ENCODE results near the gene BRINP1. TPM values are rescaled to one million over a fixed set of nuclear protein-coding genes. Genes with fewer than 3 reads are reported as not detected.

BRINP1 gene
- total RNA-seq, 1 experiment from 2014 or later = not detected

- intact Hi-C loops (cut with micrococcal nuclease; ENCODE audit: unreplicated experiment) = no loop called here
- POLR2A ChIA-PET (ENCODE audit: low non-redundant PET) = no interaction called here
- H3K27ac ChIP-seq (ENCODE audit: low read depth, low read length, poor library complexity, severe bottlenecking) = no peak overlapping the region
These were observed 251.8 kb downstream of the BRINP1 start for GRCh38 chr9:119117409-119117808.

More at GRCh38 chr9:119117409-119117808, 251.8 kb downstream of the BRINP1 start:
- Histone ChIP-seq H3K4me3 (ENCODE audit: low read depth, low read length, poor library complexity, severe bottlenecking) (no peak overlapping the region), H3K9me3 (ENCODE audit: low read depth, low read length, poor library complexity, severe bottlenecking) (peaks cover 7% of the 10 kb centered on the region), H3K27me3 (replicated peaks; ENCODE audit: insufficient read depth, low read depth, low read length, poor library complexity) (no peaks in the 10 kb centered on the region), H3K4me1 (ENCODE audit: insufficient read depth, low read length, poor library complexity, severe bottlenecking) (no peaks in the 10 kb centered on the region), H3K36me3 (ENCODE audit: insufficient read depth, low read length, poor library complexity, severe bottlenecking) (no peaks in the 10 kb centered on the region)
- no TSS peak for BruUV-seq (replicated peaks)
- CTCF ChIA-PET = no interaction called here
- TF ChIP-seq CTCF (conservative IDR thresholded peaks at IDR 0.05; ENCODE audit: low read depth, low read length) = no peak
- TF ChIP-seq EZH2 (IDR thresholded peaks at IDR 0.05; ENCODE audit: borderline replicate concordance, low read depth, low read length, poor library complexity, severe bottlenecking) = no peak
- DNase-seq (ENCODE audit: low spot score) = no peak
